Thymus (tissue), 11 donors: ENCODE measurements around the gene APBB2. TPM values are rescaled to one million over a fixed set of nuclear protein-coding genes. Genes with fewer than 3 reads are reported as not detected.
"Not testable (repeated sequence)": the region's sequence is repeated elsewhere in the genome, so short reads cannot be mapped to it uniquely, and the experiment has no call there.

Source experiments
- DNase-seq, 9 donors: peaks; one replicate each; pipeline ENCODE4 v3.0.0-alpha.2; 2013; ENCODE audit warnings: low spot score in 9 of 9, low read depth in 6 of 9, missing footprints in 1 of 9
- H3K27ac ChIP-seq, 2 donors: one replicate each; pipeline ENCODE4 v1.5.1; 2013; ENCODE audit warnings: control low read depth in 1 of 2, low read depth in 1 of 2, low read length in 1 of 2, mild to moderate bottlenecking in 1 of 2, moderate library complexity in 1 of 2
- H3K27me3 ChIP-seq, 2 donors: one replicate each; pipeline ENCODE4 v1.5.1; 2013; ENCODE audit warnings: low read length in 1 of 2; ENCODE audit not compliant: control insufficient read depth in 2 of 2, insufficient read depth in 1 of 2
- H3K36me3 ChIP-seq, 2 donors: one replicate each; pipeline ENCODE4 v1.5.1; 2013; ENCODE audit warnings: low read length in 1 of 2, mild to moderate bottlenecking in 1 of 2, moderate library complexity in 1 of 2; ENCODE audit not compliant: control insufficient read depth in 2 of 2, insufficient read depth in 2 of 2
- H3K4me1 ChIP-seq, 2 donors: one replicate each; pipeline ENCODE4 v1.5.1; 2013; ENCODE audit warnings: low read length in 2 of 2; ENCODE audit not compliant: control insufficient read depth in 2 of 2, insufficient read depth in 2 of 2
- H3K4me3 ChIP-seq, 2 donors: one replicate each; pipeline ENCODE4 v1.5.1; 2013; ENCODE audit warnings: low read length in 2 of 2, control low read depth in 1 of 2, mild to moderate bottlenecking in 1 of 2
- H3K9me3 ChIP-seq, 2 donors: one replicate each; pipeline ENCODE4 v1.5.1; 2013; ENCODE audit warnings: low read length in 1 of 2, mild to moderate bottlenecking in 1 of 2; ENCODE audit not compliant: control insufficient read depth in 2 of 2, insufficient read depth in 1 of 2
- WGBS: extraction: QIAGEN DNeasy Blood & Tissue Kit; methylation state at CpG from one replicate; pipeline ENCODE4 v1.1.7; 2013; 5-methylcytosine and 5-hydroxymethylcytosine counted together
- polyA plus RNA-seq: library from polyadenylated mRNA; stranded (reverse); fragments of 200-250 nt; gene quantifications from one replicate; pipeline ENCODE4 v1.2.3, GENCODE V29; 2013
- total RNA-seq: library from RNA; stranded (reverse); fragments of 120-200 nt; gene quantifications from one replicate; pipeline ENCODE4 v1.2.4, GENCODE V29; 2013
- donor health status: healthy.

The APBB2 gene
- total and polyA plus RNA-seq, 2 donors, result 10.0 to 20.2 TPM

- H3K9me3 ChIP-seq, result no peaks in the 10 kb centered on the region
- 89% methylated on average over 12 of the region's 12 CpGs for WGBS
- no peak overlapping the region for H3K27ac ChIP-seq
- H3K4me3 ChIP-seq, result no peak overlapping the region
- H3K36me3 ChIP-seq, result no peaks in the 10 kb centered on the region
- H3K4me1 ChIP-seq, result peaks cover 0 to 4% of the 10 kb centered on the region in 2 donors
- DNase-seq, result no peak
- no peaks in the 10 kb centered on the region for H3K27me3 ChIP-seq
These were observed 298.8 kb downstream of the APBB2 start for GRCh38 chr4:40915318-40916217.

GRCh38 chr4:40912460-40913184 lies 301.7 kb downstream of the APBB2 start:
- DNase-seq, result no peak
- WGBS, result 94% methylated on average over 15 of the region's 15 CpGs

GRCh38 chr4:40910706-40911105 lies 303.6 kb downstream of the APBB2 start:
- Histone ChIP-seq H3K36me3 (no peaks in the 10 kb centered on the region), H3K27ac (no peak overlapping the region), H3K9me3 (no peaks in the 10 kb centered on the region), H3K4me1 (peaks cover 0 to 14% of the 10 kb centered on the region in 2 donors), H3K4me3 (no peak overlapping the region), H3K27me3 (no peaks in the 10 kb centered on the region)
- no peak for DNase-seq
- 96% methylated on average over 5 of the region's 5 CpGs for WGBS

More at GRCh38 chr4:40912460-40913184, 301.7 kb downstream of the APBB2 start:
- Histone ChIP-seq H3K4me1 (peaks cover 0 to 16% of the 10 kb centered on the region in 2 donors), H3K9me3 (no peaks in the 10 kb centered on the region), H3K27me3 (no peaks in the 10 kb centered on the region), H3K36me3 (no peaks in the 10 kb centered on the region), H3K4me3 (no peak overlapping the region), H3K27ac (no peak overlapping the region)

GRCh38 chr4:40909363-40909876 lies 304.9 kb downstream of the APBB2 start:
- peak overlapping the region; percentile 13 to 53 for H3K27ac ChIP-seq
- peak in 1 of 9 donors; percentile 16 for DNase-seq

GRCh38 chr4:40908702-40909362 lies 305.5 kb downstream of the APBB2 start:
- H3K27ac ChIP-seq, result peak overlapping the region; percentile 8 to 53
- 57% methylated on average over 12 of the region's 12 CpGs for WGBS
- H3K4me3 ChIP-seq, result no peak overlapping the region
- no peaks in the 10 kb centered on the region for H3K27me3 ChIP-seq
- peaks cover 0 to 14% of the 10 kb centered on the region in 2 donors for H3K4me1 ChIP-seq
- peak in 8 of 9 donors; percentile 34 to 84 (median 62) for DNase-seq
- H3K9me3 ChIP-seq, result no peaks in the 10 kb centered on the region
- H3K36me3 ChIP-seq, result no peaks in the 10 kb centered on the region

More at GRCh38 chr4:40909363-40909876, 304.9 kb downstream of the APBB2 start:
- 56% methylated on average over 8 of the region's 8 CpGs for WGBS
- no peaks in the 10 kb centered on the region for H3K27me3 ChIP-seq
- no peak overlapping the region for H3K4me3 ChIP-seq
- no peaks in the 10 kb centered on the region for H3K9me3 ChIP-seq
- H3K36me3 ChIP-seq, result no peaks in the 10 kb centered on the region
- peaks cover 0 to 14% of the 10 kb centered on the region in 2 donors for H3K4me1 ChIP-seq

GRCh38 chr4:40908297-40908696 lies 306.0 kb downstream of the APBB2 start:
- no peaks in the 10 kb centered on the region for H3K27me3 ChIP-seq
- no peaks in the 10 kb centered on the region for H3K36me3 ChIP-seq
- WGBS, result 90% methylated on average over 12 of the region's 12 CpGs
- no peaks in the 10 kb centered on the region for H3K9me3 ChIP-seq
- no peak overlapping the region for H3K4me3 ChIP-seq
- DNase-seq, result no peak
- H3K4me1 ChIP-seq, result peaks cover 0 to 14% of the 10 kb centered on the region in 2 donors
- H3K27ac ChIP-seq, result peak overlapping the region in 1 of 2 donors; percentile 4

GRCh38 chr4:40905414-40905813 lies 308.9 kb downstream of the APBB2 start:
- H3K4me1 ChIP-seq, result peaks cover 0 to 12% of the 10 kb centered on the region in 2 donors
- H3K27me3 ChIP-seq, result no peaks in the 10 kb centered on the region
- no peak overlapping the region for H3K4me3 ChIP-seq
- WGBS, result 98% methylated on average over 8 of the region's 8 CpGs
- no peak overlapping the region for H3K27ac ChIP-seq
- no peak for DNase-seq
- H3K36me3 ChIP-seq, result no peaks in the 10 kb centered on the region
- H3K9me3 ChIP-seq, result no peaks in the 10 kb centered on the region

- 91% methylated on average over 4 of the region's 4 CpGs for WGBS
- DNase-seq, H3K9me3 ChIP-seq, H3K27ac ChIP-seq, H3K36me3 ChIP-seq, H3K4me1 ChIP-seq, H3K27me3 ChIP-seq, H3K4me3 ChIP-seq: not testable (repeated sequence)
These were observed 313.8 kb downstream of the APBB2 start for GRCh38 chr4:40900531-40900930.
